ENCODE results near the gene OLIG1. TPM values are rescaled to one million over a fixed set of nuclear protein-coding genes. Genes with fewer than 3 reads are reported as not detected.

Gene OLIG1
- total RNA-seq, 1 experiment from 2014 or later = not detected

GRCh38 chr21:33031152-33031911 is 38.6 kb upstream of the OLIG1 start:
- Histone ChIP-seq H3F3A (ENCODE audit: insufficient read depth, low read depth) (no peaks in the 10 kb centered on the region), H2AFZ (no peak overlapping the region), H3K9me3 (ENCODE audit: insufficient read depth, low read depth) (no peaks in the 10 kb centered on the region), H4K20me1 (ENCODE audit: insufficient read depth) (no peaks in the 10 kb centered on the region), H3K9me2 (ENCODE audit: insufficient read depth) (no peaks in the 10 kb centered on the region), H3K4me2 (no peak overlapping the region), H3K36me3 (ENCODE audit: low read depth) (no peaks in the 10 kb centered on the region), H3K79me2 (ENCODE audit: low read depth) (no peaks in the 10 kb centered on the region), H3K27ac (no peak overlapping the region), H3K4me1 (replicated peaks; ENCODE audit: insufficient read depth) (no peaks in the 10 kb centered on the region), H3K4me3 (no peak overlapping the region), H3K27me3 (ENCODE audit: insufficient read depth, low read depth) (peaks cover 61% of the 10 kb centered on the region)
- ChIA-PET CTCF (no interaction called here), POLR2A (ENCODE audit: unreplicated experiment) (no interaction called here)
- TF ChIP-seq EZH2 (IDR thresholded peaks at IDR 0.05; ENCODE audit: low read depth) (no peak), CTCF (conservative IDR thresholded peaks at IDR 0.05) (no peak)
- no peak for DNase-seq
- no TSS peak for BruUV-seq (replicated peaks)
- intact Hi-C loops (cut with micrococcal nuclease; ENCODE audit: unreplicated experiment) = no loop called here

GRCh38 chr21:33032434-33033047 is 37.4 kb upstream of the OLIG1 start:
- CTCF ChIA-PET = no interaction called here
- intact Hi-C loops (cut with micrococcal nuclease; ENCODE audit: unreplicated experiment) = no loop called here
- TF ChIP-seq EZH2 (IDR thresholded peaks at IDR 0.05; ENCODE audit: low read depth) (no peak), CTCF (conservative IDR thresholded peaks at IDR 0.05) (no peak)

GRCh38 chr21:33033094-33033951 is 36.6 kb upstream of the OLIG1 start:
- Histone ChIP-seq H3K9me3 (ENCODE audit: insufficient read depth, low read depth) (no peaks in the 10 kb centered on the region), H4K20me1 (ENCODE audit: insufficient read depth) (no peaks in the 10 kb centered on the region), H3K9me2 (ENCODE audit: insufficient read depth) (no peaks in the 10 kb centered on the region), H3K4me3 (no peak overlapping the region), H3K27ac (no peak overlapping the region), H3K4me1 (replicated peaks; ENCODE audit: insufficient read depth) (no peaks in the 10 kb centered on the region), H3K4me2 (no peak overlapping the region), H2AFZ (no peak overlapping the region), H3K27me3 (ENCODE audit: insufficient read depth, low read depth) (peaks cover 75% of the 10 kb centered on the region), H3K79me2 (ENCODE audit: low read depth) (no peaks in the 10 kb centered on the region), H3F3A (ENCODE audit: insufficient read depth, low read depth) (no peaks in the 10 kb centered on the region), H3K36me3 (ENCODE audit: low read depth) (no peaks in the 10 kb centered on the region)
- no TSS peak for BruUV-seq (replicated peaks)
- ChIA-PET CTCF (no interaction called here), POLR2A (ENCODE audit: unreplicated experiment) (no interaction called here)
- intact Hi-C loops (cut with micrococcal nuclease; ENCODE audit: unreplicated experiment) = no loop called here
- no peak for TF ChIP-seq EZH2 (IDR thresholded peaks at IDR 0.05; ENCODE audit: low read depth)
- no peak for TF ChIP-seq CTCF (conservative IDR thresholded peaks at IDR 0.05)
- no peak for DNase-seq

More at GRCh38 chr21:33032434-33033047, 37.4 kb upstream of the OLIG1 start:
- H3K4me2 ChIP-seq = no peak overlapping the region
- no peaks in the 10 kb centered on the region for H3F3A ChIP-seq (ENCODE audit: insufficient read depth, low read depth)
- no peak for DNase-seq
- H3K27me3 ChIP-seq (ENCODE audit: insufficient read depth, low read depth) = peaks cover 72% of the 10 kb centered on the region
- no peaks in the 10 kb centered on the region for H3K9me2 ChIP-seq (ENCODE audit: insufficient read depth)
- POLR2A ChIA-PET (ENCODE audit: unreplicated experiment) = no interaction called here
- H3K9me3 ChIP-seq (ENCODE audit: insufficient read depth, low read depth) = no peaks in the 10 kb centered on the region
- H3K4me3 ChIP-seq = no peak overlapping the region
- BruUV-seq (replicated peaks) = no TSS peak
- no peaks in the 10 kb centered on the region for H3K79me2 ChIP-seq (ENCODE audit: low read depth)
- no peak overlapping the region for H3K27ac ChIP-seq
- H3K4me1 ChIP-seq (replicated peaks; ENCODE audit: insufficient read depth) = no peaks in the 10 kb centered on the region
- H2AFZ ChIP-seq = no peak overlapping the region
- no peaks in the 10 kb centered on the region for H3K36me3 ChIP-seq (ENCODE audit: low read depth)
- H4K20me1 ChIP-seq (ENCODE audit: insufficient read depth) = no peaks in the 10 kb centered on the region

Measured in PC-9 (cell line).